K562 (cell line): ENCODE data around the gene FAR2. TPM values are rescaled to one million over a fixed set of nuclear protein-coding genes. Genes with fewer than 3 reads are reported as not detected.
A peak's percentile ranks its signal among the peaks of the same experiment; 100 is the strongest.

ENCODE experiments used
- ATAC-seq: fragments of 200-7000 bp; cut with Tn5 transposase; 3 replicates; pipeline ENCODE4 v1.9.1; 2020; ENCODE audit warnings: moderate library complexity
- BruUV-seq: library from RNA; stranded (reverse); fragments of 400-500 nt; replicated peaks from 2 replicates; lab custom pipeline; 2021; lab: Mats Ljungman, UMichigan
- CTCF ChIA-PET: fragments of 300-600 bp; formaldehyde crosslinking; extraction: SDS; loops from one replicate; lab custom pipeline; 2021; ENCODE audit warnings: low intra/inter-chr PET ratio; lab: Yijun Ruan, JAX
- POLR2A ChIA-PET: fragments of 300-600, 350-650 bp; sonication (Branson Sonifier 250); formaldehyde crosslinking; extraction: SDS; loops from one replicate; lab custom pipeline; 2021; ENCODE audit warnings: antibody characterized with exemption, inconsistent platforms; lab: Yijun Ruan, JAX
- DNase-seq, 4 experiments: peaks; one replicate each; pipeline versions ENCODE4 v3.0.0 to v3.0.0-alpha.2; 2011 to 2018; ENCODE audit warnings: low spot score in 3 of 4, mixed read lengths in 3 of 4; ENCODE audit errors: extremely low read depth in 1 of 4
- FAIRE-seq: peaks from 2 replicates; lab custom pipeline; 2011; peaks lifted over from hg19 to GRCh38; lab: Jason Lieb, UNC
- H2AFZ ChIP-seq: 2 replicates; pipeline ENCODE4 v1.6.0; 2011; ENCODE audit warnings: low read depth, low read length, control low read depth, inconsistent platforms
- H3K27ac ChIP-seq: fragments of 200-600 bp; 3 replicates; pipeline ENCODE4 v1.8.0; 2011; ENCODE audit warnings: low read depth, mild to moderate bottlenecking, control low read depth, inconsistent platforms, low read length, moderate library complexity, mixed read lengths; ENCODE audit errors: extremely low read depth
- H3K27me3 ChIP-seq, 2 experiments: fragments of 300-600 bp in 1 of 2; 2 replicates in 1 of 2; 3 replicates in 1 of 2; pipeline versions ENCODE4 v1.6.0 to v1.8.0; 2011; ENCODE audit warnings: inconsistent platforms in 2 of 2, low read length in 2 of 2, mild to moderate bottlenecking in 1 of 2, mixed read lengths in 1 of 2, moderate library complexity in 1 of 2; ENCODE audit not compliant: control insufficient read depth in 2 of 2, insufficient read depth in 2 of 2
- H3K36me3 ChIP-seq: fragments of 300-600 bp; 3 replicates; pipeline ENCODE4 v1.8.0; 2011; ENCODE audit warnings: mild to moderate bottlenecking, low read length, inconsistent platforms; ENCODE audit not compliant: control insufficient read depth, insufficient read depth
- H3K4me1 ChIP-seq, 2 experiments: fragments of 200-600 bp in 1 of 2; replicated peaks in 1 of 2; 2 replicates in 1 of 2; 3 replicates in 1 of 2; pipeline versions ENCODE4 v1.5.1 to v1.8.0; 2011; ENCODE audit warnings: inconsistent platforms in 2 of 2, low read length in 2 of 2, mild to moderate bottlenecking in 1 of 2, mixed read lengths in 1 of 2, moderate library complexity in 1 of 2; ENCODE audit not compliant: control insufficient read depth in 2 of 2, insufficient read depth in 2 of 2
- H3K4me2 ChIP-seq: 2 replicates; pipeline ENCODE4 v1.6.1; 2011; ENCODE audit warnings: low read length, control low read depth, inconsistent platforms, mixed read lengths; ENCODE audit not compliant: insufficient read depth
- H3K4me3 ChIP-seq: fragments of 200-600 bp; sonication (generic), shearing (Covaris generic); 2 replicates; pipeline ENCODE4 v1.5.1; 2016; ENCODE audit warnings: control low read depth, inconsistent platforms
- H3K79me2 ChIP-seq: fragments of 200-600 bp; 3 replicates; pipeline ENCODE4 v1.8.0; 2011; ENCODE audit warnings: low read length, inconsistent platforms; ENCODE audit not compliant: control insufficient read depth, insufficient read depth
- H3K9ac ChIP-seq, 2 experiments: 2 replicates each; pipeline versions ENCODE4 v1.6.0 to v1.6.1; 2011; ENCODE audit warnings: low read depth in 2 of 2, low read length in 2 of 2, control low read depth in 1 of 2, inconsistent platforms in 1 of 2, mild to moderate bottlenecking in 1 of 2, mixed read lengths in 1 of 2; ENCODE audit not compliant: insufficient read depth in 1 of 2
- H3K9me1 ChIP-seq: one replicate; pipeline ENCODE4 v1.6.0; 2011; ENCODE audit warnings: inconsistent platforms, mild to moderate bottlenecking, low read length, moderate library complexity; ENCODE audit not compliant: control insufficient read depth, insufficient read depth
- H3K9me3 ChIP-seq: replicated peaks from 2 replicates; pipeline ENCODE4 v1.5.1; 2011; ENCODE audit warnings: low read depth, low read length, inconsistent platforms; ENCODE audit not compliant: control insufficient read depth, insufficient read depth
- H4K20me1 ChIP-seq: replicated peaks from 2 replicates; pipeline ENCODE4 v1.6.1; 2011; ENCODE audit warnings: low read length, inconsistent platforms, mixed read lengths; ENCODE audit not compliant: control insufficient read depth, insufficient read depth
- C11orf30 ChIP-seq: fragments of 450-650 bp; IDR thresholded peaks from 2 replicates; pipeline ENCODE4 v1.6.1; 2016; ENCODE audit warnings: low read depth, mild to moderate bottlenecking
- CREM ChIP-seq: IDR thresholded peaks from 2 replicates; pipeline ENCODE4 v1.6.1; 2014; ENCODE audit warnings: antibody characterized with exemption, low read depth
- HMG20A ChIP-seq: fragments of 450-650 bp; formaldehyde crosslinking; conservative IDR thresholded peaks from 2 replicates; pipeline ENCODE4 v1.4.0; 2020; ENCODE audit warnings: mild to moderate bottlenecking, mixed read lengths
- KLF13 ChIP-seq: fragments of 450-650 bp; IDR thresholded peaks from 2 replicates; pipeline ENCODE4 v1.6.1; 2016; ENCODE audit warnings: missing genetic modification characterization, low read depth, mild to moderate bottlenecking, missing compliant biosample characterization, moderate library complexity, borderline replicate concordance
- MAFF ChIP-seq: IDR thresholded peaks from 2 replicates; pipeline ENCODE4 v1.6.1; 2012; ENCODE audit warnings: low read length, improper control_type of control experiment
- MAFG ChIP-seq: fragments of 450-650 bp; conservative IDR thresholded peaks from 2 replicates; pipeline ENCODE4 v1.6.1; 2016; ENCODE audit warnings: missing genetic modification characterization, missing compliant biosample characterization
- MAFK ChIP-seq: IDR thresholded peaks from 2 replicates; pipeline ENCODE4 v1.6.1; 2011; ENCODE audit warnings: low read length, improper control_type of control experiment
- ZBTB5 ChIP-seq: fragments of 450-650 bp; IDR thresholded peaks from 2 replicates; pipeline ENCODE4 v1.6.1; 2017; ENCODE audit warnings: antibody characterized with exemption
- ZNF274 ChIP-seq: IDR thresholded peaks from 2 replicates; pipeline ENCODE4 v1.6.1; 2011; ENCODE audit warnings: low read depth, mild to moderate bottlenecking, low read length, moderate library complexity, borderline replicate concordance
- ZNF316 ChIP-seq: fragments of 450-650 bp; IDR thresholded peaks from 2 replicates; pipeline ENCODE4 v1.6.1; 2016
- WGBS: fragments of 100-300 bp; shearing (Covaris generic); methylation state at CpG from one replicate; pipeline ENCODE4 v1.1.6; 2016; ENCODE audit warnings: low coverage, mixed read lengths; ENCODE audit not compliant: insufficient coverage; ENCODE audit errors: missing lambda C conversion rate; 5-methylcytosine and 5-hydroxymethylcytosine counted together
- in situ Hi-C: fragments of 300-500 bp; cut with MboI; formaldehyde crosslinking; loops from 4 replicates; pipeline ENCODE4 v1.15.0; 2018; ENCODE audit warnings: inconsistent platforms, mixed read lengths
- intact Hi-C: fragments of 100-400 bp; cut with micrococcal nuclease; formaldehyde crosslinking; loops from 2 replicates; pipeline ENCODE4 v1.14.2; 2022
- polyA plus RNA-seq, 8 experiments: library from polyadenylated mRNA; depleted of rRNA in 4 of 8; stranded (reverse) in 5 of 8; unstranded in 3 of 8; fragments of >200 nt; fragmentation: Nextera tagmentation in 2 of 8; fragmentation: Illumina TruSeq in 1 of 8; extraction: Ambion mirVana in 2 of 8; extraction: Trizol in 1 of 8; gene quantifications; 2 replicates each; pipeline versions ENCODE4 v1.2.1 to v1.2.3, GENCODE V29; 2011 to 2014; ENCODE audit warnings: inconsistent platforms in 1 of 8, missing spikeins in 1 of 8
- total RNA-seq, 7 experiments: library from RNA; depleted of rRNA in 6 of 7; stranded (reverse); fragments of >200 nt in 6 of 7; fragmentation: Illumina TruSeq in 2 of 7; extraction: Trizol in 2 of 7; gene quantifications; 2 replicates each; pipeline versions ENCODE4 v1.2.1 to v1.2.3, GENCODE V29; 2011 to 2021; ENCODE audit warnings: low replicate concordance in 1 of 7

The FAR2 gene
- total and polyA plus RNA-seq, 9 of the 15 experiments (the other 6 are each of a cell fraction or from before 2014, with no cell fraction given): 5.0 to 13.4 (median 8.5) TPM

GRCh38 chr12:29306266-29306665 is 157.2 kb downstream of the FAR2 start:
- in situ Hi-C loops (no loop called here), intact Hi-C loops (loop anchor here (5.0 kb wide), 1 partner anchor 121 kb away; no protein-coding TSS in a partner anchor)
- no peak for FAIRE-seq
- Histone ChIP-seq H3K4me3 (no peak overlapping the region), H3K27ac (no peak overlapping the region), H2AFZ (no peak overlapping the region), H3K79me2 (no peaks in the 10 kb centered on the region), H4K20me1 (no peaks in the 10 kb centered on the region), H3K4me1 (no peaks in the 10 kb centered on the region), H3K4me2 (no peak overlapping the region), H3K9ac (no peak overlapping the region), H3K27me3 (peaks cover 0 to 3% of the 10 kb centered on the region in 2 experiments; a peak in 1 of 5 replicates), H3K36me3 (no peaks in the 10 kb centered on the region), H3K9me3 (no peaks in the 10 kb centered on the region), H3K9me1 (no peaks in the 10 kb centered on the region)
- CTCF ChIA-PET: no interaction called here
- no TSS peak for BruUV-seq
- POLR2A ChIA-PET: interaction anchor here (1.5 kb wide), 1 partner anchor 11 kb away, joined by 4 read pairs; no protein-coding TSS in a partner anchor
- DNase-seq: no peak
- peak; percentile 90 for TF ChIP-seq ZNF316
- TF ChIP-seq ZBTB5: no peak
- TF ChIP-seq C11orf30: peak; percentile 81
- no peak for TF ChIP-seq KLF13 (tag)
- TF ChIP-seq ZNF274: no peak
- TF ChIP-seq CREM: no peak
- peak; percentile 83 for TF ChIP-seq MAFG (tag)
- TF ChIP-seq MAFK: peak; percentile 96
- TF ChIP-seq MAFF: peak; percentile 95
- no peak for TF ChIP-seq HMG20A (CRISPR knock-in tag)
- 26% methylated on average over 2 of the region's 2 CpGs for WGBS
- no peak for ATAC-seq
